GM13977 (cell line): ENCODE measurements around the gene WDR83.
"Not testable (repeated sequence)": the region's sequence is repeated elsewhere in the genome, so short reads cannot be mapped to it uniquely, and the experiment has no call there.

ENCODE experiments used
- DNase-seq: peaks from one replicate; pipeline ENCODE4 v3.0.0; 2012; ENCODE audit warnings: low spot score
- CTCF ChIP-seq: IDR thresholded peaks from 2 replicates; pipeline ENCODE4 v1.5.1; 2012; ENCODE audit warnings: mild to moderate bottlenecking, control low read depth; ENCODE audit not compliant: insufficient read depth; ENCODE audit errors: extremely low read depth, missing control alignments
- in situ Hi-C: fragments of 300-500 bp; cut with MboI; formaldehyde crosslinking; loops from one replicate; pipeline ENCODE4 v1.12.0; 2022; ENCODE audit warnings: low sequenced_read_pairs, low pct_unique_long_range_greater_than_20kb, mixed read lengths, inconsistent platforms; ENCODE audit not compliant: unreplicated experiment

WDR83 gene

DNA sequence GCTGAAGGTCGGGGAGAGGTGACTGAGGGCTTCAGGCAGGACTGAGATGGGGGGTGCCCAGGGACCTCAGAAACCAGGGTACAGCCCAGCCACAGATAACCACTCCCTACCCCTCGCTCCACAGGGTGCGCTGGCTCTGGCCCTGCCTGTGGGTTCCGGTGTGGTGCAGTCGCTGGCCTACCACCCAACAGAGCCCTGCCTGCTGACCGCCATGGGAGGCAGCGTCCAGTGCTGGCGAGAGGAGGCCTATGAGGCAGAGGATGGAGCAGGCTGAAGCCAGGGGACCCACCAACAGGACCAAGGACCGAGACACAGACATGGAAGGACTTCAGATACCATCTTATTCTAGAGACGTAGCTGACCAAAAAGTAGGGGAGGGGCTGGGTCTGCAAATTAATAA, 8.8 kb downstream of the WDR83 start:
- no peak for TF ChIP-seq CTCF
- DNase-seq, result no peak
- in situ Hi-C loops, result loop anchor here (10.0 kb wide), 1 partner anchor 111 kb away; no protein-coding TSS in a partner anchor

- TF ChIP-seq CTCF, result no peak
- DNase-seq, result no peak
- in situ Hi-C loops, result loop anchor here (10.0 kb wide), 1 partner anchor 111 kb away; no protein-coding TSS in a partner anchor
Measured at GRCh38 chr19:12675940-12676339, 9.3 kb downstream of the WDR83 start.

DNA sequence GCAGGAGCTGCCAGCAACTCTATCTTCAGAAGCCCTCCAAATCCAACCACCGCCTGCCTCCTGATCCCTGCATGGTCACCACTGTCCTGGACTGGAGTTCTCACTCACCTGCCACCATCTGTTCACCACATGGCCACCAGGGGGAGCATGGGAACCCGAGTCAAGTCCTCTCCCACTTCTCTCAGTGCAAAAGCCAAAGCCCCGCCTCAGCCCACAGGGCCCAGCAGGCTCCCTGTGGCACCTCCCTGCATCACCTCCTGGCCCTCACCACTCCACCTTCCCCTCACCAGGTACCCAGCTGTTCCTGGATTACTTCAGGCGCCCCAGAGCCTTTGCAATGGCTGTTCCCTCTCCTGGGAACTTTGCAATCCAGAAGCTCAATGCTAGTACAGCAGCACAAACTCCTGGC, 9.8 kb downstream of the WDR83 start:
- in situ Hi-C loops, result loop anchor here (10.0 kb wide), 1 partner anchor 112 kb away; no protein-coding TSS in a partner anchor
- peak; percentile 88 for TF ChIP-seq CTCF
- DNase-seq, result peak; percentile 85

- in situ Hi-C loops, result loop anchor here (10.0 kb wide), 1 partner anchor 112 kb away; no protein-coding TSS in a partner anchor
- DNase-seq, result no peak
- TF ChIP-seq CTCF, result no peak
Measured at GRCh38 chr19:12676928-12677327, 10.3 kb downstream of the WDR83 start.

DNA sequence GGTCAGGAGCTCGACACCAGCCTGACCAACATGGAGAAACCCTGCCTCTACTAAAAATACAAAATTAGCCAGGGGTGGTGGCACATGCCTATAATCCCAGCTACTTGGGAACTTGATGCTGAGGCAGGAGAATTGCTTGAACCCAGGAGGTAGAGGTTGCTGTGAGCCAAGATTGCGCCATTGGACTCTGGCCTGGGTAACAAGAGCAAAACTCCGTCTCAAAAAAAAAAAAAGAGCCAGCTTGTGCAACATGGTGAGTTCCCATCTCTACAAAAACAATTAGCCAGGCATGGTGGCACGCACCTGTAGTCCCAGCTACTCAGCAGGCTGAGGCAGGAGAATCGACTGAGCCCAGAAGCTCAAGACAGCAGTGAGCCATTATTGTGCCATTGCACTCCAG, 11.4 kb downstream of the WDR83 start:
- in situ Hi-C loops, result loop anchor here (10.0 kb wide), 1 partner anchor 113 kb away; no protein-coding TSS in a partner anchor
- DNase-seq, result not testable (repeated sequence)

GRCh38 chr19:12680034-12680433, 13.4 kb downstream of the WDR83 start:
- no peak for DNase-seq
- TF ChIP-seq CTCF, result no peak
- in situ Hi-C loops, result no loop called here

GRCh38 chr19:12681074-12681987, 14.7 kb downstream of the WDR83 start, which contains the start of gene DHPS:
TSS of gene DHPS (minus strand) at chr19:12681880. CDS start at chr19:12681766, 114 bp downstream.
- in situ Hi-C loops, result no loop called here
- peak; percentile 95 for DNase-seq
- TF ChIP-seq CTCF, result no peak
